GM12878 (cell line): Measurements from ENCODE around the gene SLC35F6. TPM values are rescaled to one million over a fixed set of nuclear protein-coding genes. Genes with fewer than 3 reads are reported as not detected.

Experiments used
- ATAC-seq: fragments of 200-7000 bp; cut with Tn5 transposase; 3 replicates; pipeline ENCODE4 v1.9.1; 2020; ENCODE audit warnings: mild to moderate bottlenecking, moderate library complexity
- BruUV-seq: library from RNA; stranded (reverse); fragments of 400-500 nt; replicated peaks from 2 replicates; lab custom pipeline; 2021; lab: Mats Ljungman, UMichigan
- CTCF ChIA-PET: fragments of 300-600 bp; sonication (Branson Sonifier 250); formaldehyde crosslinking; extraction: SDS; loops from one replicate; lab custom pipeline; 2021; ENCODE audit warnings: inconsistent platforms; lab: Yijun Ruan, JAX
- POLR2A ChIA-PET: fragments of 350-600 bp; formaldehyde crosslinking; extraction: SDS; loops from one replicate; lab custom pipeline; 2021; ENCODE audit warnings: inconsistent platforms; lab: Charles Lee
- RAD21 ChIA-PET: fragments of 300-600 bp; sonication (Branson Sonifier 250); formaldehyde crosslinking; loops from one replicate; lab custom pipeline; 2023; ENCODE audit warnings: antibody characterized with exemption; ENCODE audit not compliant: unreplicated experiment; lab: Charles Lee
- SMC1A ChIA-PET: fragments of 300-600 bp; sonication (Branson Sonifier 250); formaldehyde crosslinking; loops from one replicate; lab custom pipeline; 2023; ENCODE audit not compliant: unreplicated experiment, uncharacterized antibody; lab: Charles Lee
- DNase-seq: peaks from one replicate; pipeline ENCODE4 v3.0.0-alpha.2; 2011; ENCODE audit warnings: low read depth, low spot score
- FAIRE-seq: peaks from 3 replicates; lab custom pipeline; 2011; peaks lifted over from hg19 to GRCh38; lab: Jason Lieb, UNC
- H2AFZ ChIP-seq: 2 replicates; pipeline ENCODE4 v1.6.0; 2011; ENCODE audit warnings: low read depth, low read length, control low read depth; ENCODE audit not compliant: control insufficient read depth
- H3K27ac ChIP-seq: 2 replicates; pipeline ENCODE4 v1.5.1; 2011; ENCODE audit warnings: control low read depth; ENCODE audit not compliant: control insufficient read depth, insufficient read depth
- H3K27me3 ChIP-seq, 2 experiments: replicated peaks in 1 of 2; 2 replicates each; pipeline versions ENCODE4 v1.6.0 to v1.6.1; 2011; ENCODE audit warnings: low read length in 1 of 2; ENCODE audit not compliant: control insufficient read depth in 2 of 2, insufficient read depth in 2 of 2
- H3K36me3 ChIP-seq, 2 experiments: 2 replicates each; pipeline ENCODE4 v1.5.1; 2011; ENCODE audit warnings: low read length in 1 of 2; ENCODE audit not compliant: control insufficient read depth in 2 of 2, insufficient read depth in 2 of 2
- H3K4me1 ChIP-seq: 2 replicates; pipeline ENCODE4 v1.6.1; 2011; ENCODE audit warnings: mild to moderate bottlenecking, low read length, moderate library complexity, mixed read lengths; ENCODE audit not compliant: control insufficient read depth, insufficient read depth
- H3K4me2 ChIP-seq: 2 replicates; pipeline ENCODE4 v1.6.0; 2011; ENCODE audit warnings: control low read depth; ENCODE audit not compliant: control insufficient read depth, insufficient read depth
- H3K4me3 ChIP-seq: fragments of 200-600 bp; sonication (generic); 2 replicates; pipeline ENCODE4 v1.5.1; 2016
- H3K79me2 ChIP-seq: 2 replicates; pipeline ENCODE4 v1.6.0; 2011; ENCODE audit warnings: low read length; ENCODE audit not compliant: control insufficient read depth, insufficient read depth
- H3K9ac ChIP-seq: 2 replicates; pipeline ENCODE4 v1.8.0; 2011; ENCODE audit warnings: low read length, control low read depth, mixed read lengths; ENCODE audit not compliant: control insufficient read depth, insufficient read depth
- H3K9me3 ChIP-seq: replicated peaks from 3 replicates; pipeline ENCODE4 v1.5.1; 2011; ENCODE audit warnings: mild to moderate bottlenecking, low read length; ENCODE audit not compliant: control insufficient read depth, insufficient read depth
- H4K20me1 ChIP-seq: 2 replicates; pipeline ENCODE4 v1.6.0; 2011; ENCODE audit not compliant: control insufficient read depth, insufficient read depth
- ASH2L ChIP-seq: fragments of 300-600, 200-600 bp; sonication (generic); IDR thresholded peaks from 2 replicates; pipeline ENCODE4 v1.6.1; 2017; ENCODE audit warnings: low read depth, mild to moderate bottlenecking, borderline replicate concordance
- BRCA1 ChIP-seq: IDR thresholded peaks from 2 replicates; pipeline ENCODE4 v1.6.1; 2011; ENCODE audit warnings: low read depth, low read length, improper control_type of control experiment
- GATAD2B ChIP-seq: fragments of 450-650 bp; conservative IDR thresholded peaks from 2 replicates; pipeline ENCODE4 v1.6.1; 2017; ENCODE audit warnings: low read depth, mild to moderate bottlenecking, moderate library complexity
- HDAC6 ChIP-seq: fragments of 200-600 bp; sonication (generic); IDR thresholded peaks from one replicate; pipeline ENCODE4 v1.8.0; 2017; ENCODE audit warnings: antibody characterized with exemption; ENCODE audit not compliant: unreplicated experiment
- HDGF ChIP-seq: fragments of 450-650 bp; IDR thresholded peaks from 2 replicates; pipeline ENCODE4 v1.6.1; 2016; ENCODE audit warnings: antibody characterized with exemption
- IRF4 ChIP-seq: IDR thresholded peaks from 2 replicates; pipeline ENCODE4 v1.6.1; 2011; ENCODE audit warnings: low read depth, low read length
- JUNB ChIP-seq: IDR thresholded peaks from 2 replicates; pipeline ENCODE4 v1.6.1; 2016; ENCODE audit warnings: antibody characterized with exemption, mild to moderate bottlenecking
- MEF2A ChIP-seq: IDR thresholded peaks from 2 replicates; pipeline ENCODE4 v1.6.1; 2011; ENCODE audit warnings: low read depth, mild to moderate bottlenecking, low read length, moderate library complexity; ENCODE audit not compliant: insufficient read depth
- NFYB ChIP-seq: IDR thresholded peaks from 2 replicates; pipeline ENCODE4 v1.6.1; 2011; ENCODE audit warnings: low read depth, mild to moderate bottlenecking, low read length, improper control_type of control experiment, moderate library complexity; ENCODE audit not compliant: insufficient read depth
- NR2F1 ChIP-seq: fragments of 450-650 bp; conservative IDR thresholded peaks from 2 replicates; pipeline ENCODE4 v1.6.1; 2017; ENCODE audit warnings: mild to moderate bottlenecking
- NRF1 ChIP-seq: conservative IDR thresholded peaks from 2 replicates; pipeline ENCODE4 v1.6.1; 2011; ENCODE audit warnings: mild to moderate bottlenecking, low read depth, low read length, improper control_type of control experiment
- POU2F2 ChIP-seq: IDR thresholded peaks from 3 replicates; pipeline ENCODE4 v1.6.1; 2011; ENCODE audit warnings: low read depth, mild to moderate bottlenecking, low read length, borderline replicate concordance
- SIN3A ChIP-seq: IDR thresholded peaks from 2 replicates; pipeline ENCODE4 v1.6.1; 2012; ENCODE audit warnings: low read depth, low read length, improper control_type of control experiment
- SIX5 ChIP-seq: IDR thresholded peaks from 2 replicates; pipeline ENCODE4 v1.6.1; 2011; ENCODE audit warnings: mild to moderate bottlenecking, low read depth, low read length, moderate library complexity; ENCODE audit not compliant: severe bottlenecking
- SP1 ChIP-seq: IDR thresholded peaks from one replicate; pipeline ENCODE4 v1.6.1; 2011; ENCODE audit warnings: low read depth, low read length
- TCF3 ChIP-seq: IDR thresholded peaks from 2 replicates; pipeline ENCODE4 v1.6.1; 2012; ENCODE audit warnings: low read depth, mild to moderate bottlenecking, low read length, borderline replicate concordance; ENCODE audit not compliant: insufficient read depth
- ZZZ3 ChIP-seq: IDR thresholded peaks from 2 replicates; pipeline ENCODE4 v1.6.1; 2011; ENCODE audit warnings: low read depth; ENCODE audit not compliant: control insufficient read depth, insufficient read length
- WGBS: methylation state at CpG from one replicate; pipeline ENCODE4 v1.1.6; 2016; ENCODE audit warnings: low lambda C conversion rate; ENCODE audit not compliant: insufficient replicate concordance, insufficient coverage; ENCODE audit errors: missing lambda C conversion rate; 5-methylcytosine and 5-hydroxymethylcytosine counted together
- in situ Hi-C: fragments of 300-500 bp; cut with MboI; formaldehyde crosslinking; loops from 9 replicates; pipeline ENCODE4 v1.14.3; 2018; ENCODE audit warnings: mixed read lengths
- intact Hi-C: fragments of 100-400 bp; cut with micrococcal nuclease; formaldehyde crosslinking; loops from one replicate; pipeline ENCODE4 v1.14.2; 2022; ENCODE audit not compliant: unreplicated experiment
- polyA plus RNA-seq, 11 experiments: library from polyadenylated mRNA; depleted of rRNA in 4 of 11; unstranded in 6 of 11; stranded (reverse) in 5 of 11; fragments of >200 nt; fragmentation: Nextera tagmentation in 4 of 11; fragmentation: Illumina TruSeq in 1 of 11; extraction: Ambion mirVana in 4 of 11; extraction: Trizol in 1 of 11; gene quantifications; 1 replicate in 1 of 11; 2 replicates in 10 of 11; pipeline versions ENCODE4 v1.2.1 to v1.2.3, GENCODE V29; 2011 to 2016; ENCODE audit warnings: inconsistent platforms in 2 of 11, missing spikeins in 2 of 11, low read depth in 1 of 11
- total RNA-seq, 4 experiments: library from RNA; depleted of rRNA in 3 of 4; stranded (reverse); fragments of >200 nt in 3 of 4; fragmentation: Illumina TruSeq in 1 of 4; extraction: Trizol in 1 of 4; gene quantifications; 2 replicates each; pipeline versions ENCODE4 v1.2.1 to v1.2.3, GENCODE V29; 2013 to 2021
- TF ChIP-seq, protein P1 (sequence below), 3 experiments: IDR thresholded peaks in 2 of 3; conservative IDR thresholded peaks in 1 of 3; 2 replicates each; pipeline ENCODE4 v1.5.1; 2011; ENCODE audit warnings: low read depth in 3 of 3, low read length in 3 of 3, mild to moderate bottlenecking in 3 of 3, control low read depth in 2 of 3, moderate library complexity in 2 of 3, inconsistent platforms in 1 of 3, mixed read lengths in 1 of 3; ENCODE audit not compliant: control insufficient read depth in 2 of 3, insufficient read depth in 1 of 3; ENCODE audit errors: extremely low read depth in 1 of 3

Gene SLC35F6
- total and polyA plus RNA-seq, 10 of the 15 experiments (the other 5 are each of a cell fraction or from before 2014, with no cell fraction given), result 4.0 to 10.5 (median 8.0) TPM

- H3K4me2 ChIP-seq, result no peak overlapping the region
- H4K20me1 ChIP-seq, result no peaks in the 10 kb centered on the region
- in situ Hi-C loops, result no loop called here
- ChIA-PET POLR2A (no interaction called here), SMC1A (no interaction called here)
- H3K9me3 ChIP-seq, result peaks cover 4% of the 10 kb centered on the region; the same call in 2 of the 3 replicates
- BruUV-seq, result no TSS peak
- no peak overlapping the region for H3K27ac ChIP-seq
- WGBS, result 79% methylated on average over 3 of the region's 3 CpGs
- H3K36me3 ChIP-seq, result peaks cover 3 to 17% of the 10 kb centered on the region in 2 experiments
- intact Hi-C loops, result no loop called here
- no peak overlapping the region for H3K4me3 ChIP-seq
- FAIRE-seq (no peak), ATAC-seq (no peak)
- H3K9ac ChIP-seq, result no peak overlapping the region
- TF ChIP-seq BRCA1 (no peak), HDGF (no peak), NR2F1 (no peak), GATAD2B (no peak), SIN3A (no peak), ASH2L (no peak), JUNB (no peak), IRF4 (no peak), MEF2A (no peak), POU2F2 (no peak), NRF1 (no peak), SP1 (no peak), ZZZ3 (no peak), HDAC6 (no peak), NFYB (no peak), TCF3 (no peak), SIX5 (no peak)
- TF ChIP-seq, protein P1, sequence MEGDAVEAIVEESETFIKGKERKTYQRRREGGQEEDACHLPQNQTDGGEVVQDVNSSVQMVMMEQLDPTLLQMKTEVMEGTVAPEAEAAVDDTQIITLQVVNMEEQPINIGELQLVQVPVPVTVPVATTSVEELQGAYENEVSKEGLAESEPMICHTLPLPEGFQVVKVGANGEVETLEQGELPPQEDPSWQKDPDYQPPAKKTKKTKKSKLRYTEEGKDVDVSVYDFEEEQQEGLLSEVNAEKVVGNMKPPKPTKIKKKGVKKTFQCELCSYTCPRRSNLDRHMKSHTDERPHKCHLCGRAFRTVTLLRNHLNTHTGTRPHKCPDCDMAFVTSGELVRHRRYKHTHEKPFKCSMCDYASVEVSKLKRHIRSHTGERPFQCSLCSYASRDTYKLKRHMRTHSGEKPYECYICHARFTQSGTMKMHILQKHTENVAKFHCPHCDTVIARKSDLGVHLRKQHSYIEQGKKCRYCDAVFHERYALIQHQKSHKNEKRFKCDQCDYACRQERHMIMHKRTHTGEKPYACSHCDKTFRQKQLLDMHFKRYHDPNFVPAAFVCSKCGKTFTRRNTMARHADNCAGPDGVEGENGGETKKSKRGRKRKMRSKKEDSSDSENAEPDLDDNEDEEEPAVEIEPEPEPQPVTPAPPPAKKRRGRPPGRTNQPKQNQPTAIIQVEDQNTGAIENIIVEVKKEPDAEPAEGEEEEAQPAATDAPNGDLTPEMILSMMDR (IDR thresholded peaks at IDR 0.05 in 2 of 3, conservative IDR thresholded peaks at IDR 0.05 in 1 of 3; ENCODE audit: control insufficient read depth in 2 of 3, extremely low read depth in 1 of 3, insufficient read depth in 1 of 3, low read depth in 3 of 3, low read length in 3 of 3), result no peak
- TF ChIP-seq, all 136 proteins: peak for 0
- CTCF ChIA-PET, result no interaction called here
- no peak for DNase-seq
- Histone ChIP-seq H3K79me2 (peaks cover 28% of the 10 kb centered on the region), H2AFZ (no peak overlapping the region), H3K4me1 (no peaks in the 10 kb centered on the region; the same call in 1 of the 2 replicates), H3K27me3 (no peaks in the 10 kb centered on the region)
- RAD21 ChIA-PET, result no interaction called here
Observed at GRCh38 chr2:26792720-26793119, 28.6 kb downstream of the SLC35F6 start.
